Right forelimb (tissue), 1 donor: ENCODE results near the gene ZNF526.
A peak's percentile ranks its signal among the peaks of the same experiment; 100 is the strongest.

Experiments used
- DNase-seq: peaks from one replicate; pipeline ENCODE4 v3.0.0-alpha.2; 2018

Gene ZNF526

DNA sequence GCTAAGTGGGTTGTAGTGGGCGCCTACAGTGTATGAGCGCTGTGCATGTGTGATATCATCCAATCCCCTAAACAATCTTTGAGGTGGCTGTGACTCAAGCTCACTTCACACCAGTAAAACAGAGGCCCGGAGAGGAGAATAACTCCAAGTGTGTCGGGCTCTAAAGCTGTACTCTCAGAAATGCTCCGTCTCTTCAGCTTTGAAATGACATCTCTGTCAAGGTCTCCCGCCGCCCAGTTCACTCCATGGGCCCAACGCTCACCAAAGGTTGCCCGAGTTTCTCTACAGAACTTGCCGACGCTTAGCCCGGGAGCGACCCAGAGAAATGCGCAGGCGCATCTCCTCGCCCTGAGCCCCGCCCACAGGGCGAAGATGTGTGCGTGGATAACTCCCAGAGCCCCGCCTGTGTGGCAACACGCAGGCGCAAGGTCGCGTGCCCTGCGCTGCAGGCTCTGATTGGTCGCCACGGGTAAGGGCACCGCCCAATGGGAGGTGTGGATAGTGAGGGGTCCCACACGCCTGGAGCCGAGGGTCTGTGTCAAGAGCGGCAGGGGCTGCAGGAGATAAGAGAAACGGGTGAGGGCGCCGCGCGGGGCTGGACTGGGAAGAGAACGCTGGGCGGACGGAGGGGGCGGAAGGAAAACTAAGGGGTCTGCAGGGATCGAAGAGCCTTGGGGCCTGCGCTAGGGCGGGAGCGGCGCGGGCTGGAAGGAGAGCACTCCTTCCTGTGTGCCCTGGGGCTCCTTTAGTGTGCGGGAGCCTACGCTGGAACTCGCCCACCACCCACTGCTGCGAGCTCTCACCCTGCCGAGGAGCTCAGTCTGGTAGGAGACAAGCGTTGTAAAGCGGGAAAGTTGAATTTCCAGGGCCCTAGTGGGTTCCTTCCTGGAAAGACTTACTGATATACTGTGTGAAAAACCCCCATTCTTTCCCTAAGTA lies at the start of gene ZNF526:
Gene ZNF526 (plus strand): TSS at position 501 of the 939 bp plus-strand sequence. CDS start 4,092 bp downstream, outside the sequence.
- peak; percentile 98 for DNase-seq

DNA sequence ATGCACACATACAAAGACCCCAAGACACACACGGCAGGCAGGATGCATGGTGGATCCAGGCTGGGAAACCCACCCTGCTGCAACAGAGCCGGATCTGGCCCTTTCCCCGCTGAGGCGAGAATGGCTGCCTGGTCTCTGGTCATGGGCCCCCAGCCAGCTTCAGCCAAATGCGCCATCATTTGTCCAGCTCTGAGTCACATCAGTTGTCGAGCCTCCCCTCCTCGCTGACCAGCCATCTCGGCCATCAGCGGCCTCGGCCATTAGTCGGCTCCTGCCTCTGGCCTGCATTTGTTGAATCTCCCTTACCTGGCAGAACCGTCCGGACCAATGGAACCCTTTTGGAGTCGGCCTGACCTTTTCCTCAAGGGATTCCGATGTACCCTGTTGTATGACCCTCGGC lies 49.4 kb upstream of the ZNF526 start:
- no peak for DNase-seq

GRCh38 chr19:42172261-42172660 lies 47.9 kb upstream of the ZNF526 start:
- DNase-seq, result no peak

GRCh38 chr19:42173695-42174094 lies 46.4 kb upstream of the ZNF526 start:
- DNase-seq, result no peak

- DNase-seq, result no peak
Observed at GRCh38 chr19:42174188-42174587, 45.9 kb upstream of the ZNF526 start.

DNA sequence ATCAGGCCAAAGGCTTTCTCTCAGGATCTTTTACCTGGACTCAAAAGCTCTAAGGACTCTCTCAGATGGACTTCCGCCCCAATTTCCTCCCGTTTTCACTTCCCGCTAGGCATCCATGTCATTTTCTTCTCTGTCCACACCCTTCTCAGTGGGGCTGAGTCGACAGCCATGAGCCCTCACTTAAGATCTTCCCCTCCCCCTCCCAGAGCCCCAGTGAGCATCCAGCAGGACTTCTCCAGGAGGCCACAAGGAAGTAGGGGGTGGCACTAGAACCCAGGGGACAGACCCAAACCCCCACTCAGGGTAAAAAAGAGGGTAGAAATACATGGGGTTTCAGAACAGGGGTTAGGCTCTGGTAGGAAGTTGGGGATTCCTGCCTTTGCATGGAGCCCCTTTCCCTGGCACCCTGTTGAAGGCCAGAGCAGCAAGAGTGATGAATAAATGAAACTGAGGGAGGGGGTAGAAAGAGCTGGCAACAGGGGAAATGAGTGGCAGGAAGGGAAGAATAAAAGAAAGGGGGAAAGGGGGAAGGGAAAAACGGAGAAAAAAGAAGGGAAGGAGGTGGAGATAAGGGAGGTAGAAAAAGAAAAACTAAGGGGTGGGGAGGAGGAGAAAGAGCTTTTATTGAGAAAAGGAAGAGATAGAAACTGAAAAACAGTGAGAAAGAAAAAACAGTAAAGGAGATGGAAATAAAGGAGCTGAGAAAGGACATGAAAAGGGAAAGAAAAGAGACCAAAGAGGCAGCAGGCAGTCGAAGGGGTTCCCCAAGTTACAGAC lies 45.0 kb upstream of the ZNF526 start:
- no peak for DNase-seq

DNA sequence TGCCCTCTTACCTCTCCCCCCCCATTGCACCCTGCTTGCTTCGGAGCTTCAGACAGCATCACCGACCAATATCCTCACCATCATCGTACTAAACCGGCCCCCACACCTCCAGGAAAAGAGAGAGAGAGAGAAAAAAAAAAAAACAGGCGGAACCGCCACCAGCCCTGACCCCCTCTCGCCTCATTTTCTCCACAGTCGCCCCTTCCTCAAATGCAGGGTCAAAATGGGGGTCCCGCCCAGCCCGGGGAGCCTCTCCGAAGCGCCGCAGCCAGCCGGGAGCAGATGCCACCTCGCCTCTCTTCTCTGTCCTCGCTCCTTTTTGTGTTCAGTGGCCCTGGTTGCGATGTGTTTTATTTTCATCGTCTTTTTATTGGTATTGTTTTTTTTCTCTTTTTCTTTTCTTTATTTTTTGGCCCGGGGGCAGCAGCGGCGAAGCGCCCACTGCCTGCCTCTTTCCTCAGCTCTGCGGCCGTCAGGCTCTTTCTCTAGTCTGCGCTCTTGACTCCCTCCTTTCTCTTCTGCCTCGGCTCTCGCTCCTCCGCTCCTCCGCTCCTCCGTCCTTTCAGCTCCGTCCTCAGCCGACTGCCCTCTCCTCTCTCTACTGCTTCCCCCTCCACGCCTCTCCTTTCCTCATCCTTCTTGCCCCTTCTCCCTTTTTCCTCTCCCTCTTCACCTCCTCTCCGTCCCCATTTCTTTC lies 44.0 kb upstream of the ZNF526 start:
- no peak for DNase-seq

DNA sequence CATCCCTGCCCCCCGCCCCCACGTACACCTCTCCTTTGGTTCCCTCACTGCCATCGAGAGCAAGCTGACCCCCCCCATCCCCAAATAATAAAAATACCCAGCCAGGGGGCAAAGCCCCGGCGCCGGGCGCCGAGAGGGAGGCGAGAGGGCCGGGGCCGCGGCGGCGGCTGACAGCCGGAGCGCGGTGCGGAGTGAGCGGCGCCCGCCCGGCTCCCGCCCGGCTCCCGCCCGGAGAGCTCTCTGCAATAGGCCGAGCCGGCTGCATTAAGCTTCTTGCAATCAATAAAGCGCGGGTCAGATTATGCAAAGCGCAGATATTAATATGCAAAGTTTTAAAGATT lies 43.5 kb upstream of the ZNF526 start:
- DNase-seq, result no peak

DNA sequence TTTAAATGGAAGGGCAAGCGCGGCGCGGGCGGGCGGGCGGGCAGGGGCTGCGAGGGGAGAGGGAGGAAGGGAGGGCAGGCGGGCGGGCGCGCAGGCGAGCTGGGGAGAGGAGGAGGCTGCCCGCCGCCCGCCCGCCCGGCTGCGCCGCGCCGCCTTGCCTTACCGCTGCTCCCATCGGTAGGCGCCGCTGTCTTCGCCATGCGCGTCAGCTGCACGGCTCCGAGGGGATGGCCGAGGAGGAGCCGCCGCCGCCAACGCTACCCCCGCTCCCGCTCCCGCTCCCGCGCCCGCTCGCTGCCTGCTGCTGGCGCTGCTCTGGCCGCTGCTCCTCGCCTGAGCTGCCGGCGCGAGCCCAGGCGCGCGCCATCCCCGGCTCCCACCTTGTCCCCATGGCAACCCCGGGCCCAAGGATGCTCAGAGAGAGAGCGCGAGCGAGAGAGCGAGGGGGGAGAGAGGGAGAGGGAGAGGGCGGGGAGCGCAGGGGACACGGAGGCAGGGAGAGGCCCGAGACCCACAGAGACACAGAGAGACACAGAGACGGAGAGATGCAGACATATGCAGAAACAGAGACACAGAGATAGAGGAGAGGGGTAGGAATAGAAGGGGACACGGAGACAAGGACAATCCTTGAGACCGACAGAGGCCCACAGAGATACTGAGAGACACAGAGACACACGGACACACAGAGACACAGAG lies 43.0 kb upstream of the ZNF526 start:
- DNase-seq, result peak; percentile 85

DNA sequence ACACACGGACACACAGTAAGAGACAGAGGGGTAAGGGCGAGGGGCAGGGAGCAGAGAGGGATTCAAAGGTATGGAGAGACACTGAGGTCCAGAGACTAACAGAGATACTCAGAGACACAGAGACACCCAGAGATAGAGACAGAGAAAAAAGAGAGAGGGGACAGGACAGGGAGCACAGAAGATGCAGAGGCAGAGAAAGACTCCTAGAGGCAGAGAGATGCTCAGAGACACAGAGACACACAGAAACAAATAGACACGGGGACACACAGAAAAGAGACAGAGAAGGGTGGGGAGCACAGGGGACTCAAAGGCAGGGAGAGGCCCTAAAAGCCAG lies 42.5 kb upstream of the ZNF526 start:
- DNase-seq, result no peak

GRCh38 chr19:42178791-42179674 lies 41.1 kb upstream of the ZNF526 start:
- no peak for DNase-seq

DNA sequence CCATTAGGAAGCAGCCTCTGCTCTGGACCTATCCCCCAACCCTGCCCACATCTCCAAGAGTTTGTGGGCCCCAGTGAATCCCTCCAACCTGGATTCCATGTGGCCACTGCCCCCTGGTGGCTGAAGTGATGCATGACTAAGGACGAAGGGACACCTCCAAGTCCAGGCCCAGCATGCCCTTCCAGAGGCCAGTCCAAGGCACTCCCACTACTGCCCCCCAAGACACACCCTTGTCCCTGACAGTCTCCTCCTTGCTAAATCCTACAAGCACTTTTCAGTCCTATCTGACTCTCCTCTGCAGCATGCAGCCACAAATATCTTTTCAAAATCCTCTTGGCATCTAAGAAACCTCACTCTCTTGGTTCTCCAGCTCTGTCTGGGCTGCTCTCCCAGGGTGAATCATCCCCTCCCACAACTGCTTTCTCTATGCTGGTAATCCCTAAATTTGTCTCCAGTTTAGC lies 35.7 kb upstream of the ZNF526 start:
- peak; percentile 78 for DNase-seq

GRCh38 chr19:42185277-42185676 lies 34.8 kb upstream of the ZNF526 start:
- no peak for DNase-seq

GRCh38 chr19:42188665-42189064 lies 31.4 kb upstream of the ZNF526 start:
- no peak for DNase-seq

GRCh38 chr19:42189133-42189532 lies 31.0 kb upstream of the ZNF526 start:
- no peak for DNase-seq

- no peak for DNase-seq
Observed at GRCh38 chr19:42191330-42191729, 28.8 kb upstream of the ZNF526 start.

DNA sequence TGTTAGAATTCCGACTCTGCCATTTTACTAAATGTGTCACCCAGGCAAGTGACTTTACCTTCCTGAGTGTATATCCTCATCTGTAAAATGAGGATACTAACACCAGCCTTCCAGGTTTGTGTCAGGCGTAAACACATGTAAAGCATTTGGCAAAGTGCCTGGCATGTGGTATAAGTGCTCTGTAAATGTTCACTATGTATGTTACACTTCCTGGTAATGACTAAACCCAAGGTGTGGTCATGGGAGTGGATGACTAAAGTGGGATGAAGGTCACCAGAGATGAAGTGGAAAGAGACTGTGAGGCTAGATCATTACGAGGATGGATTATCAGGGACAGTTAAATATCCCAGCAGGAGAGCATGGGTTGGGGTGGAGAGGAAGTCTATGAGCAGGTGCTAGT lies 28.3 kb upstream of the ZNF526 start:
- DNase-seq, result no peak

DNA sequence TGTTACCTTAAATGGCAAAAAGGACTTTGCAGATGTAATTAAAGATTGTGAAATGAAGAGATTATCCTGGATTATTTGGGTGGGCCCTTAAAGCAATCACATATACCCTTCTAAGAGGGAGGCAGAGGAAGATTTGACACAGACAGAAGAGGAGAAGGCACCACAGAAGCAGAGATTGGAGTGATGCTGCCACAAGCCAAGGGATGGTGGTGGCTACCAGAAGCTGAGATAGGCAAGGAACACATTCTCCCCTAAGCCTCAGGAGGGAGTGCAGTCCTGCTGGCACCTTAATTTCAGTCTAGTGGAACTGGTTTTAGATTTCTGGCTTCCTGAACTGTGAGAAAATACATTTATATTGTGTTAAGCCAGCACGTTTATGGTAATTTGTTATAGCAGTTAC lies 26.8 kb upstream of the ZNF526 start:
- DNase-seq, result no peak

- DNase-seq, result no peak
Observed at GRCh38 chr19:42193706-42194105, 26.4 kb upstream of the ZNF526 start.

DNA sequence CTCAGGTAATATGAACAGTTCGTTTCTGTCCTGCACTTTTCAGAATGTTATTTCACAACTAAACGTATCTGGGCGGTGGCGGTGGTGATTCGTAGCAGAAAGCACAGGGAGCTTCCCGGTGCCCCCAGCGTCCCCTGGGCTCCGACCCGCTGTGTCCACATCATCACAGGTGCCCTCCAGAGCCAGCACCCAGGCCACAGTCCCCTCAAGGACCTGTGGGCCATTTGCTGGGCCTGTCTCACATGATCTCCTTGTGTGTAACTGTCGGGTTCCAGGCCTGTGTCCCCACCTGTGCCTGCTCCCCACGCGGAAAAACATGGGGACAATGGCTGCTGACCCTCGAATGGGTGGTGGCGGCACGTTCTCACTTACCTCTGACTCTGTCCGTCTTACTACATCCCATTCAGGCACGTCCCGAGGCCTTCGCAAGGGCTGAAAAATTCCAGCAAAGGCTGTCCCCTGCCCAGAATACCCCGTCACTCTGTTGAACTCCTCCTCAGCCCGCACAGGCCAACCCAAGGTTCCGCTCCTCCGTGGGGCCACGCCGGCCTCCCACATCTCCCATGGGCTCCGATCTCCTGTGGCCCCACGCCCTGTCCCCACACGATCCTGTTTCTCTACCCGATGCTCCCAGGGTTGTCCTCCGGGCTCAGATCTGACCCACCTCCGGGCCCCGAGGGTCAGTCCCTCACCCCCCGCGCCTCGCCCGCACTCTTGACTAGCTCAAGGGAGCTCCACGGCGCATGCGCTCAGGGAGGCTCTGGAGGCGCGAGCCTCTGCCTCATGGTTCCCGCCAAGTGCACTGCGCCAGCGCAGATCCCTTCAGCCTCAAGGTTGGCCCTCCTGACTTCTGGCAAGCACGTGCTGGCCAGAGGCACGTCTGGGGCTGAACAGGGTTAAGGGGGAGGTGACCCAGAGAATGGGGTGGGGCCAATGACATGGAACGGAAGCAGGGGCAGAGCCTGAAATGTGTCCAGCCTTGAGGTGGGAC lies 23.8 kb upstream of the ZNF526 start:
- DNase-seq, result no peak
